ENCODE measurements around the gene WDR82. TPM values are rescaled to one million over a fixed set of nuclear protein-coding genes. Genes with fewer than 3 reads are reported as not detected.

WDR82 gene
- total and polyA plus RNA-seq, 2 of the 4 experiments (the other 2 are of a cell fraction): 38.1 to 68.1 TPM

DNA sequence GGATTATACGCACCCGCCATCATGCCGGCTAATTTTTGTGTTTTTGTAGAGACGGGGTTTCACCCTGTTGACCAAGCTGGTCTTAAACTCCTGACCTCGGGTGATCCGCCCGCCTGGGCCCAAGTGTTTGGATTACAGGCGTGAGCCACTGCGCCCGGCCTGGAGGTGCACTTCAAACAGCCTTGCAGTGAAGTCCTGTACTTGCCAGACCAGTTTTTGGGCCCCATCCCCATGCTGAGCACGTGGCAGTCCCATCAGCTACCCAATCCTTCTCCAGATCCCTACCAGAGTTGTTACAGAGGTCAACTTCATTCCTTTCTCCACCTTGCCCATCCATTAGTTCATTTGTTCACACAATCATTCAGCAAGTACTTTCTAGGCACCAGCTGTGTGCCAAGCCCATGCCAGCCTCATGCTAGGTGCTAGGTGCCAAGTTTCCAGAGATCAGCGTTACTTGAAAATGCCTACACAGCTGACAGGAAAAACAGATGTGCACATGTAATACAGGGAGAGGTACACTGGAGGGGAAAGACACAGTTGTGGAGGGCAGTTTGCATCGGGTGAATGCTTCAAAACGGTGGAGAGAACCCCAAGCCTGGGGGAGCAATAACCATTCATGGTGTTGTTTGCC lies 39.9 kb upstream of the WDR82 start:
- ATAC-seq (ENCODE audit: low read depth) (no peak), DNase-seq (no peak)
- Histone ChIP-seq H3K27me3 (ENCODE audit: control insufficient read depth, insufficient read depth, low read length) (no peaks in the 10 kb centered on the region), H2AFZ (replicated peaks; ENCODE audit: low read length, poor library complexity) (no peak overlapping the region), H3K9me3 (ENCODE audit: control insufficient read depth, insufficient read depth, low read length) (no peaks in the 10 kb centered on the region), H3K9ac (ENCODE audit: low read depth, low read length) (no peak overlapping the region), H4K91ac (ENCODE audit: insufficient read depth, low read depth, low read length) (no peak overlapping the region), H3K4me3 (ENCODE audit: insufficient read depth, low read depth, low read length) (no peak overlapping the region), H2AK5ac (ENCODE audit: low read depth, low read length) (no peak overlapping the region), H3K79me1 (ENCODE audit: low read depth in 1 of 2, low read length in 2 of 2) (no peaks in the 10 kb centered on the region; a peak in 1 of 4 replicates), H2BK120ac (ENCODE audit: low read depth, low read length) (no peak overlapping the region), H3K27ac (ENCODE audit: insufficient read depth, low read length) (no peak overlapping the region), H3K18ac (ENCODE audit: low read depth, low read length) (no peak overlapping the region), H4K20me1 (ENCODE audit: insufficient read depth, low read length) (no peaks in the 10 kb centered on the region), H3K4ac (ENCODE audit: low read depth, low read length) (no peak overlapping the region), H3K36me3 (ENCODE audit: control insufficient read depth, insufficient read depth, low read length) (no peaks in the 10 kb centered on the region), H2AK9ac (replicated peaks; ENCODE audit: low read depth, low read length, poor library complexity) (no peak overlapping the region), H2BK5ac (ENCODE audit: low read depth, low read length, poor library complexity, severe bottlenecking) (no peak overlapping the region), H3K56ac (ENCODE audit: extremely low read depth, insufficient read depth, low read length) (no peak overlapping the region), H4K5ac (ENCODE audit: low read depth, low read length) (no peak overlapping the region), H3K14ac (replicated peaks; ENCODE audit: low read depth, low read length) (no peak overlapping the region), H4K8ac (ENCODE audit: low read depth in 2 of 2, low read length in 2 of 2) (no peak overlapping the region), H2BK20ac (ENCODE audit: low read depth, low read length) (no peak overlapping the region), H2BK15ac (ENCODE audit: low read depth, low read length) (no peak overlapping the region), H3K9me1 (ENCODE audit: insufficient read depth, low read length) (peaks cover 9% of the 10 kb centered on the region), H3K4me1 (ENCODE audit: control insufficient read depth, insufficient read depth, low read length) (peaks cover 8% of the 10 kb centered on the region), H3K4me2 (ENCODE audit: low read depth, low read length) (no peak overlapping the region), H3K23ac (ENCODE audit: low read depth, low read length) (no peak overlapping the region; the same call in 1 of the 2 replicates)
- WGBS, 2 experiments (ENCODE audit: extremely low coverage in 2 of 2, insufficient read length in 1 of 2): 64% methylated on average over 11 of the region's 14 CpGs; no CpG with 5 or more reads in 1 of the 2 experiments
- BruUV-seq (replicated peaks): no TSS peak
- dilution Hi-C loops (cut with HindIII; ENCODE audit: low sequenced_read_pairs, unreplicated experiment): no loop called here
- intact Hi-C loops (cut with micrococcal nuclease): no loop called here
- ChIA-PET CTCF (no interaction called here), POLR2A (ENCODE audit: unreplicated experiment) (no interaction called here)
- TF ChIP-seq FOS (IDR thresholded peaks at IDR 0.05; ENCODE audit: low read depth, low read length): no peak
- no peak for TF ChIP-seq MXI1 (IDR thresholded peaks at IDR 0.05; ENCODE audit: borderline replicate concordance, low read depth, low read length)
- no peak for TF ChIP-seq CHD1 (IDR thresholded peaks at IDR 0.05; ENCODE audit: low read depth, low read length)
- no peak for TF ChIP-seq NFE2L2 (IDR thresholded peaks at IDR 0.05; ENCODE audit: low read depth, low read length)
- TF ChIP-seq, protein P1, sequence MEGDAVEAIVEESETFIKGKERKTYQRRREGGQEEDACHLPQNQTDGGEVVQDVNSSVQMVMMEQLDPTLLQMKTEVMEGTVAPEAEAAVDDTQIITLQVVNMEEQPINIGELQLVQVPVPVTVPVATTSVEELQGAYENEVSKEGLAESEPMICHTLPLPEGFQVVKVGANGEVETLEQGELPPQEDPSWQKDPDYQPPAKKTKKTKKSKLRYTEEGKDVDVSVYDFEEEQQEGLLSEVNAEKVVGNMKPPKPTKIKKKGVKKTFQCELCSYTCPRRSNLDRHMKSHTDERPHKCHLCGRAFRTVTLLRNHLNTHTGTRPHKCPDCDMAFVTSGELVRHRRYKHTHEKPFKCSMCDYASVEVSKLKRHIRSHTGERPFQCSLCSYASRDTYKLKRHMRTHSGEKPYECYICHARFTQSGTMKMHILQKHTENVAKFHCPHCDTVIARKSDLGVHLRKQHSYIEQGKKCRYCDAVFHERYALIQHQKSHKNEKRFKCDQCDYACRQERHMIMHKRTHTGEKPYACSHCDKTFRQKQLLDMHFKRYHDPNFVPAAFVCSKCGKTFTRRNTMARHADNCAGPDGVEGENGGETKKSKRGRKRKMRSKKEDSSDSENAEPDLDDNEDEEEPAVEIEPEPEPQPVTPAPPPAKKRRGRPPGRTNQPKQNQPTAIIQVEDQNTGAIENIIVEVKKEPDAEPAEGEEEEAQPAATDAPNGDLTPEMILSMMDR (conservative IDR thresholded peaks at IDR 0.05; ENCODE audit: low read depth, low read length): no peak
- TF ChIP-seq, protein P2, sequence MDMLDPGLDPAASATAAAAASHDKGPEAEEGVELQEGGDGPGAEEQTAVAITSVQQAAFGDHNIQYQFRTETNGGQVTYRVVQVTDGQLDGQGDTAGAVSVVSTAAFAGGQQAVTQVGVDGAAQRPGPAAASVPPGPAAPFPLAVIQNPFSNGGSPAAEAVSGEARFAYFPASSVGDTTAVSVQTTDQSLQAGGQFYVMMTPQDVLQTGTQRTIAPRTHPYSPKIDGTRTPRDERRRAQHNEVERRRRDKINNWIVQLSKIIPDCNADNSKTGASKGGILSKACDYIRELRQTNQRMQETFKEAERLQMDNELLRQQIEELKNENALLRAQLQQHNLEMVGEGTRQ (IDR thresholded peaks at IDR 0.05; ENCODE audit: low read depth, low read length): no peak
- in situ Hi-C loops (cut with MboI; ENCODE audit: low sequenced_read_pairs): no loop called here

Measured in IMR-90 (cell line).